ENCODE data around the gene OGA. TPM values are rescaled to one million over a fixed set of nuclear protein-coding genes. Genes with fewer than 3 reads are reported as not detected.

The OGA gene
- total RNA-seq (442 TPM), polyA plus RNA-seq (10 to 100 TPM; 36.7 to 42.2 (median 41.3) TPM)

DNA sequence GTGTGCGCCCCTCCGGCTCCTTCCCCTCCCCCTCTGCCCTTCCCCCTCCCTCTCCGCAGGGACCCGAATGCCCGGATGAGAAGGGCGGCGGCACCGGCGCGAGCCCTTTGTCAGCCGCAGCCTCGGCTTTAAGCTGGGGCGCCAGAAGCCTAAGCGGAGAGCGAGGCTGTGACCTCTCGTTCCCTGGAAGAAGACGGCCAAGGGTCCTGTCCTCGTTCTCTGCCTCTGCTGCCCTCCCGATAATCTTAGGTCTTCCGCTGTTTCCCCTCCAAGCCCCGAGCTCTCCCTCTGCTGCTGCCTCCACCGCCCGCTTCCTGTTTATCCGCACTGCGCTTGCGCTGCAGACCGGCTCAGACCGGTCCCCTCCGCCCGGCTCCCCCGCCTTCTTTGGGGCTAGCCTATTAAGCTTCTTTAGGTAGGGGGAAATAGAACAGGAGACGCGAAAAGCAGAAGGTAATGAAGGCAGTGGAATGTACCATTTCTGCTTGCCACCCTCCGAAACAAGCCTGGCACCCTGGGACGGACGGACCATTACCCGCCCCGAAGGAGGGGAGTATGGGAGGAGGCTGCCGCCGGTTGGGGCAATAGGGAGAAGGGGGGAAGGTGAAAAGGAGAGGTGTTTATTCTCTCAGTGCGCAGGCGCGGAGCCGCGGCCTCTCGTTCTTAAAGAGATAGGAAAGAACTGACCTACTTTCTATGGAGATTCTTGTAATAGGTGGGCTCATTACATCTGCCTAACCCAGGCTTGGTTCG lies at the start of gene OGA:
OGA (minus strand) TSS at position 326 of the 753 bp plus-strand sequence. CDS start 422 bp downstream, outside the sequence.
- DNase-seq (peak; percentile 98 to 100 (median 99)), ATAC-seq (ENCODE audit: low read depth in 2 of 2) (peak; percentile 93 to 95)
- Mint-ChIP-seq H3K4me1 (peaks cover 26 to 55% (median 33%) of the 10 kb centered on the region in 4 donors), H3K9me3 (peaks cover 0 to 1% (median 0%) of the 10 kb centered on the region in 7 donors), H3K27me3 (peaks cover 5% of the 10 kb centered on the region), H3K4me3 (peak within 1 kb of the TSS; percentile 90 to 100 (median 98)), H3K36me3 (peaks cover 27% of the 10 kb centered on the region), H3K27ac (peak within 1 kb of the TSS; percentile 97 to 99 (median 99))
- peaks cover 2% of the 10 kb centered on the region for H3K36me3 ChIP-seq (ENCODE audit: control insufficient read depth, insufficient read depth, low read length)
- no peaks in the 10 kb centered on the region for H3K27me3 ChIP-seq (ENCODE audit: control insufficient read depth, insufficient read depth, low read length)
- peaks cover 47% of the 10 kb centered on the region for H3K4me1 ChIP-seq (ENCODE audit: control insufficient read depth, insufficient read depth, low read length, poor library complexity, severe bottlenecking)
- peak within 1 kb of the TSS; percentile 91 for H3K27ac ChIP-seq (ENCODE audit: insufficient read depth, low read length, poor library complexity, severe bottlenecking)
- H3K4me3 ChIP-seq (ENCODE audit: low read depth, low read length) = peak within 1 kb of the TSS; percentile 99
- no peaks in the 10 kb centered on the region for H3K9me3 ChIP-seq (ENCODE audit: control insufficient read depth in 2 of 2, low read length in 2 of 2)

DNA sequence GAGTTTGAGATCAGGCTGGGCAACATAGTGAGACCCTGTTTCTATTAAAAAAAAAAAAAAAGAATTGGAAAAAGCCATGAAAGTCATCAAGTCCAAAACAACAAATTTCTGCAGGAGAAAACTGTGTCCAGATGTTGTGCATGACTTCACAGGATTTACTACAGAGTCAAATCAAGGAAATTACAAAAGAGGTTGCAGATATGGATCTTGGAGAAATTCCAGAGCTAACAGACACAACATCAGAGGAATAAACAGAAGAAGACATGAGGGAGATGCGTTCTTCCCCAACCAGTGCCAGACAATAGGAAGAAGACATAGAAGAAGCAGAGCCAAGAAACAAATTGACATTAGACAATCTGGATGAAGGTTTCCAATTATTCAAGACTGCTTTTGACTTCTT lies 49.7 kb upstream of the OGA start:
- peaks cover 4 to 10% (median 8%) of the 10 kb centered on the region in 4 donors for H3K4me1 Mint-ChIP-seq
- H3K27ac ChIP-seq (ENCODE audit: insufficient read depth, low read length, poor library complexity, severe bottlenecking) = no peak overlapping the region
- no peak overlapping the region for H3K27ac Mint-ChIP-seq
- H3K4me3 ChIP-seq (ENCODE audit: low read depth, low read length) = no peak overlapping the region
- DNase-seq = no peak
- H3K27me3 Mint-ChIP-seq = no peaks in the 10 kb centered on the region
- H3K36me3 ChIP-seq (ENCODE audit: control insufficient read depth, insufficient read depth, low read length) = peaks cover 3% of the 10 kb centered on the region
- no peaks in the 10 kb centered on the region for H3K4me1 ChIP-seq (ENCODE audit: control insufficient read depth, insufficient read depth, low read length, poor library complexity, severe bottlenecking)
- peaks cover 0 to 2% (median 0%) of the 10 kb centered on the region in 7 donors for H3K9me3 Mint-ChIP-seq
- H3K4me3 Mint-ChIP-seq = no peak overlapping the region
- no peak for ATAC-seq (ENCODE audit: low read depth in 2 of 2)
- H3K27me3 ChIP-seq (ENCODE audit: control insufficient read depth, insufficient read depth, low read length) = no peaks in the 10 kb centered on the region
- H3K9me3 ChIP-seq (ENCODE audit: control insufficient read depth in 2 of 2, low read length in 2 of 2) = no peaks in the 10 kb centered on the region
- H3K36me3 Mint-ChIP-seq = peaks cover 28% of the 10 kb centered on the region

DNA sequence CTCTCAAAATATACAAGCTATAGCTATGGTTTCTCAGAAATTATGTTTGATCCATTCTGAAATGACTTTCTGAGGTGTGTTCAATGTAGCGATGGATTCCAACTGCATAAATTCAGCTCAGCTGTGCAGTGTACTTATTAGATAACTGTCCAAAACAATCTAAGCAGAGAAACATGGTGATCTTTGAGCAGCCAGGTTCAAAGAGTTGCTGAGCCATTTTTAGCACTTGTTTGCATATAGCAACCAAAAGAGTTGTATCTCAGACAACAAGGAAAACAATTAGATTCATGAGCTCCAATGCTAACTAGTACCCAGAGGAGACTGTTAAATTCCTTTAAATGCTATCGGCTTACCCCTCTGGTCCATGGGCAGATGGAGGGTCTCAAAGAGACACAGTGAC lies 41.3 kb upstream of the OGA start:
- H3K4me3 ChIP-seq (ENCODE audit: low read depth, low read length) = peak overlapping the region; percentile 68
- H3K4me1 ChIP-seq (ENCODE audit: control insufficient read depth, insufficient read depth, low read length, poor library complexity, severe bottlenecking) = peaks cover 18% of the 10 kb centered on the region
- H3K36me3 ChIP-seq (ENCODE audit: control insufficient read depth, insufficient read depth, low read length) = peaks cover 6% of the 10 kb centered on the region
- H3K27ac ChIP-seq (ENCODE audit: insufficient read depth, low read length, poor library complexity, severe bottlenecking) = peak overlapping the region; percentile 65
- ATAC-seq (ENCODE audit: low read depth in 2 of 2) (no peak), DNase-seq (peak in 1 of 3 donors; percentile 25)
- H3K36me3 Mint-ChIP-seq = peaks cover 46% of the 10 kb centered on the region
- H3K9me3 Mint-ChIP-seq = peaks cover 0 to 13% (median 6%) of the 10 kb centered on the region in 7 donors
- H3K4me3 Mint-ChIP-seq = peak overlapping the region in 2 of 4 donors; percentile 23 to 55
- no peaks in the 10 kb centered on the region for H3K27me3 Mint-ChIP-seq
- peaks cover 18 to 30% (median 20%) of the 10 kb centered on the region in 4 donors for H3K4me1 Mint-ChIP-seq
- peaks cover 4 to 9% of the 10 kb centered on the region in 2 experiments for H3K9me3 ChIP-seq (ENCODE audit: control insufficient read depth in 2 of 2, low read length in 2 of 2)
- no peaks in the 10 kb centered on the region for H3K27me3 ChIP-seq (ENCODE audit: control insufficient read depth, insufficient read depth, low read length)
- peak overlapping the region; percentile 47 to 78 (median 76) for H3K27ac Mint-ChIP-seq

DNA sequence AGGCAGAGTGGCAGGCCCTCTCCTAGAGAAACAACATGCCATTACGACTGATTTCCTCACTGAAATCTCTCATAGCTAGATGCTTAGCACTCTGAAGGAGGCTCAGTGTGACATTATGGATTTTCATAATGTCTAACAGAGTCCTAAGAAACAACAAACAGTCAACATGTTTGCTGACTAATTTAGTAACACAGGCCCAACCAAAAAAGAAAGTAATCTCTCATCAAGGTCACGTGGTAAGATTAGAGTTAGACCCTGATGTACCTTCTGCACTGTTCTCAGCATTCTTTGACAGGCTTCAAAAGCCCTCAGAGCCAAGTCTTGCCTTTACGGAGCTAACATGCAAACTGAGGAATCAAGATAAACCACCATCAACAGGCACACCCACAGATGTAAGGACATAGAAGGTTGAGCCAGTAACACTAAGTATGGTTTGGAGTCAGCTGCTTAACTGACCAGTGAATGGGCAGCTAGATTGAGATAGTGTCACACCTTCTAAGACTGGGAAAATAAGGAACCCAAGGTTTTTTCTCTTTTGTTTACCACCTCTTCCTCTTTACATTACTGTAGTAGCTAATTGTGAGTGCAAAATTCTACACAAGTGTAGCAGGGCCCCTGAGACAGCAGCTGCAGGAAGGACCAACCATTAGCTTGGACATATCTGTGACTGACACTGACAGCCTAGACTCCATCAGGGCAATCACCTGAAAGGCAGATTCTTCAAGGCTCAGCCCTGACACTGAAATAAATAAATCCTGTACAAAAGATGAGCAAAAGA lies 40.7 kb upstream of the OGA start:
- peaks cover 15 to 26% (median 19%) of the 10 kb centered on the region in 4 donors for H3K4me1 Mint-ChIP-seq
- no peaks in the 10 kb centered on the region for H3K27me3 ChIP-seq (ENCODE audit: control insufficient read depth, insufficient read depth, low read length)
- H3K36me3 Mint-ChIP-seq = peaks cover 46% of the 10 kb centered on the region
- H3K4me3 Mint-ChIP-seq = peak overlapping the region; percentile 3 to 63 (median 28)
- H3K4me3 ChIP-seq (ENCODE audit: low read depth, low read length) = peak overlapping the region; percentile 68
- H3K9me3 Mint-ChIP-seq = peaks cover 0 to 13% (median 6%) of the 10 kb centered on the region in 7 donors
- peaks cover 18% of the 10 kb centered on the region for H3K4me1 ChIP-seq (ENCODE audit: control insufficient read depth, insufficient read depth, low read length, poor library complexity, severe bottlenecking)
- DNase-seq (peak in 2 of 3 donors; percentile 30 to 72), ATAC-seq (ENCODE audit: low read depth in 2 of 2) (peak; percentile 85 to 87)
- peak overlapping the region; percentile 65 for H3K27ac ChIP-seq (ENCODE audit: insufficient read depth, low read length, poor library complexity, severe bottlenecking)
- H3K27ac Mint-ChIP-seq = peak overlapping the region; percentile 47 to 78 (median 76)
- H3K27me3 Mint-ChIP-seq = no peaks in the 10 kb centered on the region
- H3K36me3 ChIP-seq (ENCODE audit: control insufficient read depth, insufficient read depth, low read length) = peaks cover 6% of the 10 kb centered on the region
- H3K9me3 ChIP-seq (ENCODE audit: control insufficient read depth in 2 of 2, low read length in 2 of 2) = peaks cover 4 to 9% of the 10 kb centered on the region in 2 experiments

DNA sequence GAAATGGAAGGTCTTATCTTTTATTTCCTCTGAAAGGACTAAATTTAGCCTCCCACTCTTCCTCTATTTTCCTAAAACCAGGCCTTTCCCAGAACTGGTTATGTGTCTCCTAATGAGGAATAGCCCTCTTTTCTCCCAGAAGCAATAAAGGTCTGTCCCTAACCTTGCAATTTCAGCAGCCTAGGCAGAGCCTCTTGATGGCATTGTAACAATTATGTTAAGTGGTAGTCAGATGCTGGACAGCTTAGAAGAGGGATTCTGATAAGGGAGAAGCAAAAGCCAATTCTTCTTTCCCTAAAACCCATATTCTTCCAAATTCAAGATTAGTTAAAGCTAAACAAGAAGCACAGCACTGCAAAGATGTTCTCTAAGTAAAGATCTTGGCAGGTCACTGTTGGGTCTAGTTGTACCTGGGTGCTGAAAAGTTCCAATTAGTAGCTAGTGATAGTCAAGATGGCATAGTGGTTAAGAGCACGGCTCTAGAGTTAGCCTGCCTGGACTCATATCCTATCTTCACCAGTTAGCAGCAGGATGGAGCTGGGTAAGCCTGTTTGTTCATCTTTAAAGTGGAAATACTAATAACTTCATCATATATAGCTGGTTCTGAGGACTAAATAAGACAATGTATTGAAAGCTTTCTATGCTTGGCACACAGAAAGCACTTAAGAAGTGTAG lies 39.7 kb upstream of the OGA start:
- Mint-ChIP-seq H3K4me1 (peaks cover 15 to 23% (median 19%) of the 10 kb centered on the region in 4 donors), H3K9me3 (peaks cover 0 to 13% (median 6%) of the 10 kb centered on the region in 7 donors), H3K27ac (peak overlapping the region in 2 of 3 donors; percentile 47 to 62), H3K4me3 (peak overlapping the region in 1 of 4 donors; percentile 23), H3K27me3 (no peaks in the 10 kb centered on the region), H3K36me3 (peaks cover 42% of the 10 kb centered on the region)
- Histone ChIP-seq H3K9me3 (ENCODE audit: control insufficient read depth in 2 of 2, low read length in 2 of 2) (peaks cover 4 to 9% of the 10 kb centered on the region in 2 experiments), H3K27me3 (ENCODE audit: control insufficient read depth, insufficient read depth, low read length) (no peaks in the 10 kb centered on the region), H3K4me1 (ENCODE audit: control insufficient read depth, insufficient read depth, low read length, poor library complexity, severe bottlenecking) (peaks cover 18% of the 10 kb centered on the region), H3K36me3 (ENCODE audit: control insufficient read depth, insufficient read depth, low read length) (peaks cover 6% of the 10 kb centered on the region), H3K4me3 (ENCODE audit: low read depth, low read length) (peak overlapping the region; percentile 68), H3K27ac (ENCODE audit: insufficient read depth, low read length, poor library complexity, severe bottlenecking) (peak overlapping the region; percentile 65)
- DNase-seq (no peak), ATAC-seq (ENCODE audit: low read depth in 2 of 2) (no peak)

DNA sequence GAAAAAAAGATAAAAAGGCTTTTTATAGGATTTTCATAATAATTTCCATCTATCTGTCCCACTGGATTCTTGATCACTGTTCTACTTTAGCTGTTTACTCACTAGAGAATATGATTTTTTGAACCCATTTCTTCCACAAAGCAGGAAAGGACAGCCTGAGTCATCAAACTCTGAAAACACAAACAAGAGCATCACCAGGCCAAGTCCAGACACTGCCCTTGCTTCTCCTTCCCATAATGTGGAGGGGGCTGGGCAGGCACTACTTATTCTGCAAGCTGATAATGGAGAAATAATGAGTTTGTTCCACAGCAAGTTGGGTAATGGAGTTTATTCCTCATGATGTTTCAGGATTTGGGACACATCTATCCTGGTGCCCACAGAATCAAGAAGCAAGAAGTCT lies 38.4 kb upstream of the OGA start:
- no peak overlapping the region for H3K4me3 ChIP-seq (ENCODE audit: low read depth, low read length)
- H3K27me3 ChIP-seq (ENCODE audit: control insufficient read depth, insufficient read depth, low read length) = no peaks in the 10 kb centered on the region
- H3K36me3 ChIP-seq (ENCODE audit: control insufficient read depth, insufficient read depth, low read length) = peaks cover 2% of the 10 kb centered on the region
- ATAC-seq (ENCODE audit: low read depth in 2 of 2) (no peak), DNase-seq (no peak)
- Mint-ChIP-seq H3K4me1 (peaks cover 15 to 23% (median 19%) of the 10 kb centered on the region in 4 donors), H3K4me3 (no peak overlapping the region), H3K27me3 (no peaks in the 10 kb centered on the region), H3K27ac (no peak overlapping the region), H3K36me3 (peaks cover 38% of the 10 kb centered on the region), H3K9me3 (peaks cover 0 to 13% (median 6%) of the 10 kb centered on the region in 7 donors)
- H3K27ac ChIP-seq (ENCODE audit: insufficient read depth, low read length, poor library complexity, severe bottlenecking) = no peak overlapping the region
- H3K9me3 ChIP-seq (ENCODE audit: control insufficient read depth in 2 of 2, low read length in 2 of 2) = peaks cover 4 to 9% of the 10 kb centered on the region in 2 experiments
- H3K4me1 ChIP-seq (ENCODE audit: control insufficient read depth, insufficient read depth, low read length, poor library complexity, severe bottlenecking) = peaks cover 18% of the 10 kb centered on the region

DNA sequence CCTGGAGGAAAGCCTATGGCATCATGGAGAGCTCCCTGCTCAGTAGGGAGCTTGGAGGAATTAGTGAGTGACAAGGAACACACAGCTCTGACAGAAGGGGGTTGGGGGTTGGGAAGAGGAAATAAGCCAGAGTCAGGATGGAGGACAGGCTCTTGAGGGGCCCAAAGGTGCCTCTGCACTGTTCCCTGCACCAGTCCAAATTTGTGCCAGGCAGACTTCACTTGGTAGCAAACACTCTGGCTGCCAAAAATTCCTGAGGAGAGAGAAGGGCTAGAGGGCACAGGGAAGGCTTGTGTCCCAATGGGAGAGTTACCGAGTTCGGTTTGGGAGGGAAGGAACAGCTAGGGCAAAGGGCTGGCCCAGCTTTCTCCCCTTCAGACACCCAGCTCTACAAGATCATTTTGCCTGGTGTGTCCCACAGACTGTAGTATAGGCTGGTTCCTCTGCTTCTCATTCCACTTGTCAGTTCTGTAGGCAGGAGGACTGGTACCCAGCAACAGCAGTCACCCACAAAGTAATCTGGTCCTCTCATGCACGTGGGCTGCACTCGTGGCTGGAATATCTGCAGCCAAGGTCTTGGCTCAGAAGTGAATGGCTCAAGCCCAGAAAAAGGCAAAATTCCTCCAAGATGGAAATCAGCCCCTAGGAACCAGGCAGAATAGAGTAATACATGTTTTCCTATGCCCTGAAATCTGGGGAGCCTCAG lies 33.3 kb upstream of the OGA start:
- Mint-ChIP-seq H3K36me3 (peaks cover 41% of the 10 kb centered on the region), H3K27ac (peak overlapping the region in 1 of 3 donors; percentile 31), H3K4me3 (no peak overlapping the region), H3K4me1 (peaks cover 0 to 3% (median 0%) of the 10 kb centered on the region in 4 donors), H3K27me3 (no peaks in the 10 kb centered on the region), H3K9me3 (no peaks in the 10 kb centered on the region)
- no peak overlapping the region for H3K27ac ChIP-seq (ENCODE audit: insufficient read depth, low read length, poor library complexity, severe bottlenecking)
- ATAC-seq (ENCODE audit: low read depth in 2 of 2) (no peak), DNase-seq (no peak)
- peaks cover 17% of the 10 kb centered on the region for H3K36me3 ChIP-seq (ENCODE audit: control insufficient read depth, insufficient read depth, low read length)
- H3K27me3 ChIP-seq (ENCODE audit: control insufficient read depth, insufficient read depth, low read length) = no peaks in the 10 kb centered on the region
- H3K4me3 ChIP-seq (ENCODE audit: low read depth, low read length) = no peak overlapping the region
- no peaks in the 10 kb centered on the region for H3K4me1 ChIP-seq (ENCODE audit: control insufficient read depth, insufficient read depth, low read length, poor library complexity, severe bottlenecking)
- no peaks in the 10 kb centered on the region for H3K9me3 ChIP-seq (ENCODE audit: control insufficient read depth in 2 of 2, low read length in 2 of 2)

Measured in CD4-positive, CD25-positive, alpha-beta regulatory T cell (primary cell).